ENCODE measurements around the gene MGP. TPM values are rescaled to one million over a fixed set of nuclear protein-coding genes. Genes with fewer than 3 reads are reported as not detected.

Gene MGP
- total and polyA plus RNA-seq, 2 experiments from 2014 or later, result 0.60 TPM; not detected in 1

- H3K4me1 Mint-ChIP-seq, result no peaks in the 10 kb centered on the region
- no peaks in the 10 kb centered on the region for H3K27me3 ChIP-seq (ENCODE audit: insufficient read depth)
- TF ChIP-seq EZH2phosphoT487 (IDR thresholded peaks at IDR 0.05; ENCODE audit: unreplicated experiment) (no peak), EZH2 (IDR thresholded peaks at IDR 0.05; ENCODE audit: low read depth, unreplicated experiment) (no peak), ZNF462 (CRISPR knock-in tag; IDR thresholded peaks at IDR 0.05) (no peak), STAT1 (IDR thresholded peaks at IDR 0.05; ENCODE audit: unreplicated experiment) (no peak), ZNF331 (CRISPR knock-in tag; IDR thresholded peaks at IDR 0.05; ENCODE audit: low read depth) (no peak), CREB1 (CRISPR knock-in tag; IDR thresholded peaks at IDR 0.05; ENCODE audit: low read depth) (no peak), ZNF114 (CRISPR knock-in tag; IDR thresholded peaks at IDR 0.05) (no peak), CTCF (conservative IDR thresholded peaks at IDR 0.05; ENCODE audit: low read depth in 2 of 2) (no peak), ETS1 (IDR thresholded peaks at IDR 0.05) (no peak), JUNB (IDR thresholded peaks at IDR 0.05; ENCODE audit: unreplicated experiment) (no peak), POLR2AphosphoS5 (IDR thresholded peaks at IDR 0.05; ENCODE audit: low read depth) (no peak), REST (IDR thresholded peaks at IDR 0.05; ENCODE audit: unreplicated experiment) (no peak), NANOG (IDR thresholded peaks at IDR 0.05; ENCODE audit: borderline replicate concordance) (no peak)
- peaks cover 6% of the 10 kb centered on the region; the same call in 2 of the 3 replicates for H3K9me3 Mint-ChIP-seq
- H3K79me2 ChIP-seq (replicated peaks; ENCODE audit: insufficient read depth), result no peaks in the 10 kb centered on the region
- no peak overlapping the region for H3K4me2 ChIP-seq
- no peaks in the 10 kb centered on the region for H3K9me2 ChIP-seq (ENCODE audit: insufficient read depth)
- H3K4me3 ChIP-seq, result no peak overlapping the region
- H3F3A ChIP-seq (replicated peaks; ENCODE audit: low read depth), result no peaks in the 10 kb centered on the region
- no peak overlapping the region for H3K27ac ChIP-seq (ENCODE audit: low read depth)
- peaks cover 2% of the 10 kb centered on the region for H3K27me3 Mint-ChIP-seq (ENCODE audit: insufficient read depth, low read depth, poor library complexity)
- no peaks in the 10 kb centered on the region for H3K4me1 ChIP-seq (ENCODE audit: insufficient read depth)
- H2AFZ ChIP-seq, result no peak overlapping the region
- no peak for DNase-seq (ENCODE audit: low spot score)
- ATAC-seq, result no peak
- no peak overlapping the region for H3K27ac Mint-ChIP-seq
- no peak overlapping the region for H3K4me3 Mint-ChIP-seq
- no peaks in the 10 kb centered on the region for H3K36me3 ChIP-seq (ENCODE audit: insufficient read depth)
- no peaks in the 10 kb centered on the region for H4K20me1 ChIP-seq (replicated peaks; ENCODE audit: insufficient read depth)
- H3K36me3 Mint-ChIP-seq (ENCODE audit: low read depth), result no peaks in the 10 kb centered on the region
Measured at GRCh38 chr12:14873440-14874185, 12.0 kb downstream of the MGP start.

Data from GM23338 (cell line).